HepG2 (cell line): ENCODE results near the gene FGL2. TPM values are rescaled to one million over a fixed set of nuclear protein-coding genes. Genes with fewer than 3 reads are reported as not detected.

Source experiments
- CBX1 ChIP-seq: IDR thresholded peaks from one replicate; pipeline ENCODE4 v1.6.1; 2016; ENCODE audit warnings: antibody characterized with exemption, low read depth
- ERF ChIP-seq: IDR thresholded peaks from 2 replicates; pipeline ENCODE4 v1.6.1; 2018; ENCODE audit warnings: missing biosample characterization, missing genetic modification reagents
- HES4 ChIP-seq: sonication (generic); formaldehyde crosslinking; IDR thresholded peaks from 2 replicates; pipeline ENCODE4 v1.9.0; 2021; ENCODE audit warnings: mild to moderate bottlenecking, missing genetic modification reagents, borderline replicate concordance
- KDM6A ChIP-seq: IDR thresholded peaks from 2 replicates; pipeline ENCODE4 v1.6.1; 2016; ENCODE audit warnings: low read depth
- KLF11 ChIP-seq: IDR thresholded peaks from 2 replicates; pipeline ENCODE4 v1.6.1; 2016; ENCODE audit warnings: missing compliant biosample characterization
- NR2F2 ChIP-seq: IDR thresholded peaks from 2 replicates; pipeline ENCODE4 v1.6.1; 2012; ENCODE audit warnings: low read depth, inconsistent platforms, borderline replicate concordance
- POGZ ChIP-seq: sonication (generic); formaldehyde crosslinking; IDR thresholded peaks from 2 replicates; pipeline ENCODE4 v1.4.0; 2020; ENCODE audit warnings: mild to moderate bottlenecking, missing genetic modification reagents
- RXRA ChIP-seq: sonication (generic); formaldehyde crosslinking; IDR thresholded peaks from 2 replicates; pipeline ENCODE4 v1.5.1; 2020; ENCODE audit warnings: missing genetic modification reagents
- SCMH1 ChIP-seq: sonication (generic); formaldehyde crosslinking; IDR thresholded peaks from 2 replicates; pipeline ENCODE4 v1.9.0; 2021; ENCODE audit warnings: missing genetic modification reagents, mild to moderate bottlenecking, borderline replicate concordance
- SNAI1 ChIP-seq: sonication (generic); formaldehyde crosslinking; IDR thresholded peaks from 2 replicates; pipeline ENCODE4 v1.5.0; 2020; ENCODE audit warnings: mild to moderate bottlenecking, missing genetic modification reagents, borderline replicate concordance
- SRSF9 ChIP-seq: fragments of 200-400 bp; formaldehyde crosslinking; IDR thresholded peaks from 2 replicates; pipeline ENCODE4 v1.6.1; 2018; ENCODE audit warnings: borderline replicate concordance, mild to moderate bottlenecking, low read depth, low read length; ENCODE audit not compliant: insufficient read depth, poor library complexity, severe bottlenecking
- ZNF205 ChIP-seq: IDR thresholded peaks from 2 replicates; pipeline ENCODE4 v1.6.1; 2018; ENCODE audit warnings: missing biosample characterization, missing genetic modification reagents
- ZSCAN29 ChIP-seq: sonication (generic); formaldehyde crosslinking; conservative IDR thresholded peaks from 2 replicates; pipeline ENCODE4 v1.4.0; 2020; ENCODE audit warnings: mild to moderate bottlenecking, missing genetic modification reagents
- polyA plus RNA-seq, 8 experiments: library from polyadenylated mRNA; depleted of rRNA in 3 of 8; stranded (reverse) in 7 of 8; unstranded in 1 of 8; fragments of >200 nt; fragmentation: Illumina TruSeq in 4 of 8; extraction: Trizol in 4 of 8; gene quantifications; 2 replicates each; pipeline versions ENCODE4 v1.2.1 to v1.2.3, GENCODE V29; 2011 to 2016; ENCODE audit warnings: low read depth in 4 of 8, missing spikeins in 1 of 8, mixed read lengths in 1 of 8; ENCODE audit not compliant: insufficient read depth in 1 of 8
- total RNA-seq, 5 experiments: library from RNA; depleted of rRNA; stranded (reverse); fragments of >200 nt; fragmentation: Illumina TruSeq; extraction: Trizol; gene quantifications; 2 replicates each; pipeline ENCODE4 v1.2.3, GENCODE V29; 2016; ENCODE audit warnings: low read depth in 1 of 5
- TF ChIP-seq, protein P1 (sequence below): sonication (generic); formaldehyde crosslinking; IDR thresholded peaks from 2 replicates; pipeline ENCODE4 v1.5.0; 2020; ENCODE audit warnings: mild to moderate bottlenecking, missing genetic modification reagents
- TF ChIP-seq, protein P2 (sequence below): sonication (generic); formaldehyde crosslinking; IDR thresholded peaks from 2 replicates; pipeline ENCODE4 v1.4.0; 2020; ENCODE audit warnings: mild to moderate bottlenecking, low read depth, missing genetic modification reagents
- TF ChIP-seq, protein P3 (sequence below): sonication (generic); formaldehyde crosslinking; IDR thresholded peaks from 2 replicates; pipeline ENCODE4 v1.5.1; 2020; ENCODE audit warnings: mild to moderate bottlenecking, missing genetic modification reagents, borderline replicate concordance
- TF ChIP-seq, protein P4 (sequence below): sonication (generic); formaldehyde crosslinking; IDR thresholded peaks from 2 replicates; pipeline ENCODE4 v1.4.0; 2020; ENCODE audit warnings: mild to moderate bottlenecking, missing genetic modification reagents

The FGL2 gene
- total and polyA plus RNA-seq, 2 of the 13 experiments (the other 11 are each of a cell fraction or from before 2014, with no cell fraction given) = 0.04 to 0.15 TPM

DNA sequence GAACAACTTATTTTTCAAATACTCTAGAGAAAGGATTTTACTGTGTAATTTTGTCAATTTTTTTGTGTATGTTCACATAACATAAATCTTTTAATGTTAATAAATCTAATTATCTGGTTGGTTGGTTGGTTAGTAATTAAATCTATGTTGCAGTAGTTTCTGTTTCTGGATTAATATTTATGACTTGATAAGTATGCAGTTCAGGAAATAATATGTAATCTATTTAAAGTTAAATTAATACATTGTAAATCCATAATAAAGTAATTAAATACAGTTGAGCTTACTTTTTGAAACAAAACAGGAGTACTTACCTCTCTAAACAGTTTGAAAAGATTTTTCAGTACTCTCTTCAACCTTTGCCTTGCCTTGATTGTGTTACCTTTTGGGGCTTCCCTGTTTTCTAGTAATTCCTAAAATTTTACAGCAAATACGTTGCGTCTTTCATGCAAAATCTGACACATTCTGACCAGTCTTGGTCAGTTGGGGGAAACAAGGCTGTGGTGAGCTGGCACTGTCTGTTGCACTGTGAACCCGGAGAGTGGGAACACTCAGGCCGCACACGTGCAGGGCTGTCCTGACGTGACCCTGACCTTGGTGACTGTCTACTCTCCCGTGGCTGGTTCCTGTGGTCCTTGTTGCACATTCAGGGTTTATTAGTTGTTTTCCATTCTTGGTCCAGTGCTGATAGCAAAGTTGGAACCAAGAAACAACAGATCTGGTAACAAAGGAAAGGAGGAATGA is 45.6 kb upstream of the FGL2 start (continued):
- TF ChIP-seq, protein P1, sequence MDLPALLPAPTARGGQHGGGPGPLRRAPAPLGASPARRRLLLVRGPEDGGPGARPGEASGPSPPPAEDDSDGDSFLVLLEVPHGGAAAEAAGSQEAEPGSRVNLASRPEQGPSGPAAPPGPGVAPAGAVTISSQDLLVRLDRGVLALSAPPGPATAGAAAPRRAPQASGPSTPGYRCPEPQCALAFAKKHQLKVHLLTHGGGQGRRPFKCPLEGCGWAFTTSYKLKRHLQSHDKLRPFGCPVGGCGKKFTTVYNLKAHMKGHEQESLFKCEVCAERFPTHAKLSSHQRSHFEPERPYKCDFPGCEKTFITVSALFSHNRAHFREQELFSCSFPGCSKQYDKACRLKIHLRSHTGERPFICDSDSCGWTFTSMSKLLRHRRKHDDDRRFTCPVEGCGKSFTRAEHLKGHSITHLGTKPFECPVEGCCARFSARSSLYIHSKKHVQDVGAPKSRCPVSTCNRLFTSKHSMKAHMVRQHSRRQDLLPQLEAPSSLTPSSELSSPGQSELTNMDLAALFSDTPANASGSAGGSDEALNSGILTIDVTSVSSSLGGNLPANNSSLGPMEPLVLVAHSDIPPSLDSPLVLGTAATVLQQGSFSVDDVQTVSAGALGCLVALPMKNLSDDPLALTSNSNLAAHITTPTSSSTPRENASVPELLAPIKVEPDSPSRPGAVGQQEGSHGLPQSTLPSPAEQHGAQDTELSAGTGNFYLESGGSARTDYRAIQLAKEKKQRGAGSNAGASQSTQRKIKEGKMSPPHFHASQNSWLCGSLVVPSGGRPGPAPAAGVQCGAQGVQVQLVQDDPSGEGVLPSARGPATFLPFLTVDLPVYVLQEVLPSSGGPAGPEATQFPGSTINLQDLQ = no peak
- TF ChIP-seq, protein P2, sequence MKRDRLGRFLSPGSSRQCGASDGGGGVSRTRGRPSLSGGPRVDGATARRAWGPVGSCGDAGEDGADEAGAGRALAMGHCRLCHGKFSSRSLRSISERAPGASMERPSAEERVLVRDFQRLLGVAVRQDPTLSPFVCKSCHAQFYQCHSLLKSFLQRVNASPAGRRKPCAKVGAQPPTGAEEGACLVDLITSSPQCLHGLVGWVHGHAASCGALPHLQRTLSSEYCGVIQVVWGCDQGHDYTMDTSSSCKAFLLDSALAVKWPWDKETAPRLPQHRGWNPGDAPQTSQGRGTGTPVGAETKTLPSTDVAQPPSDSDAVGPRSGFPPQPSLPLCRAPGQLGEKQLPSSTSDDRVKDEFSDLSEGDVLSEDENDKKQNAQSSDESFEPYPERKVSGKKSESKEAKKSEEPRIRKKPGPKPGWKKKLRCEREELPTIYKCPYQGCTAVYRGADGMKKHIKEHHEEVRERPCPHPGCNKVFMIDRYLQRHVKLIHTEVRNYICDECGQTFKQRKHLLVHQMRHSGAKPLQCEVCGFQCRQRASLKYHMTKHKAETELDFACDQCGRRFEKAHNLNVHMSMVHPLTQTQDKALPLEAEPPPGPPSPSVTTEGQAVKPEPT (CRISPR knock-in tag) = no peak
- TF ChIP-seq HES4 = 0 out of 2 replicates have a peak, but pooled peaks have one; percentile 28
- TF ChIP-seq NR2F2 = peak; percentile 63
- TF ChIP-seq CBX1 = no peak
- TF ChIP-seq SRSF9 = no peak
- TF ChIP-seq SCMH1 = no peak
- no peak for TF ChIP-seq ZSCAN29 (CRISPR knock-in tag)
- no peak for TF ChIP-seq SNAI1 (CRISPR knock-in tag)
- no peak for TF ChIP-seq KLF11 (CRISPR knock-in tag)
- peak; percentile 69 for TF ChIP-seq ZNF205
- TF ChIP-seq ERF (CRISPR knock-in tag) = peak; percentile 60; the same call in 1 of the 2 replicates
- TF ChIP-seq, protein P3, sequence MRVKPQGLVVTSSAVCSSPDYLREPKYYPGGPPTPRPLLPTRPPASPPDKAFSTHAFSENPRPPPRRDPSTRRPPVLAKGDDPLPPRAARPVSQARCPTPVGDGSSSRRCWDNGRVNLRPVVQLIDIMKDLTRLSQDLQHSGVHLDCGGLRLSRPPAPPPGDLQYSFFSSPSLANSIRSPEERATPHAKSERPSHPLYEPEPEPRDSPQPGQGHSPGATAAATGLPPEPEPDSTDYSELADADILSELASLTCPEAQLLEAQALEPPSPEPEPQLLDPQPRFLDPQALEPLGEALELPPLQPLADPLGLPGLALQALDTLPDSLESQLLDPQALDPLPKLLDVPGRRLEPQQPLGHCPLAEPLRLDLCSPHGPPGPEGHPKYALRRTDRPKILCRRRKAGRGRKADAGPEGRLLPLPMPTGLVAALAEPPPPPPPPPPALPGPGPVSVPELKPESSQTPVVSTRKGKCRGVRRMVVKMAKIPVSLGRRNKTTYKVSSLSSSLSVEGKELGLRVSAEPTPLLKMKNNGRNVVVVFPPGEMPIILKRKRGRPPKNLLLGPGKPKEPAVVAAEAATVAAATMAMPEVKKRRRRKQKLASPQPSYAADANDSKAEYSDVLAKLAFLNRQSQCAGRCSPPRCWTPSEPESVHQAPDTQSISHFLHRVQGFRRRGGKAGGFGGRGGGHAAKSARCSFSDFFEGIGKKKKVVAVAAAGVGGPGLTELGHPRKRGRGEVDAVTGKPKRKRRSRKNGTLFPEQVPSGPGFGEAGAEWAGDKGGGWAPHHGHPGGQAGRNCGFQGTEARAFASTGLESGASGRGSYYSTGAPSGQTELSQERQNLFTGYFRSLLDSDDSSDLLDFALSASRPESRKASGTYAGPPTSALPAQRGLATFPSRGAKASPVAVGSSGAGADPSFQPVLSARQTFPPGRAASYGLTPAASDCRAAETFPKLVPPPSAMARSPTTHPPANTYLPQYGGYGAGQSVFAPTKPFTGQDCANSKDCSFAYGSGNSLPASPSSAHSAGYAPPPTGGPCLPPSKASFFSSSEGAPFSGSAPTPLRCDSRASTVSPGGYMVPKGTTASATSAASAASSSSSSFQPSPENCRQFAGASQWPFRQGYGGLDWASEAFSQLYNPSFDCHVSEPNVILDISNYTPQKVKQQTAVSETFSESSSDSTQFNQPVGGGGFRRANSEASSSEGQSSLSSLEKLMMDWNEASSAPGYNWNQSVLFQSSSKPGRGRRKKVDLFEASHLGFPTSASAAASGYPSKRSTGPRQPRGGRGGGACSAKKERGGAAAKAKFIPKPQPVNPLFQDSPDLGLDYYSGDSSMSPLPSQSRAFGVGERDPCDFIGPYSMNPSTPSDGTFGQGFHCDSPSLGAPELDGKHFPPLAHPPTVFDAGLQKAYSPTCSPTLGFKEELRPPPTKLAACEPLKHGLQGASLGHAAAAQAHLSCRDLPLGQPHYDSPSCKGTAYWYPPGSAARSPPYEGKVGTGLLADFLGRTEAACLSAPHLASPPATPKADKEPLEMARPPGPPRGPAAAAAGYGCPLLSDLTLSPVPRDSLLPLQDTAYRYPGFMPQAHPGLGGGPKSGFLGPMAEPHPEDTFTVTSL = peak; percentile 64; the same call in 1 of the 2 replicates
- peak; percentile 99 for TF ChIP-seq RXRA (CRISPR knock-in tag)
- 0 out of 2 replicates have a peak, but pooled peaks have one; percentile 16 for TF ChIP-seq KDM6A
- TF ChIP-seq, protein P4, sequence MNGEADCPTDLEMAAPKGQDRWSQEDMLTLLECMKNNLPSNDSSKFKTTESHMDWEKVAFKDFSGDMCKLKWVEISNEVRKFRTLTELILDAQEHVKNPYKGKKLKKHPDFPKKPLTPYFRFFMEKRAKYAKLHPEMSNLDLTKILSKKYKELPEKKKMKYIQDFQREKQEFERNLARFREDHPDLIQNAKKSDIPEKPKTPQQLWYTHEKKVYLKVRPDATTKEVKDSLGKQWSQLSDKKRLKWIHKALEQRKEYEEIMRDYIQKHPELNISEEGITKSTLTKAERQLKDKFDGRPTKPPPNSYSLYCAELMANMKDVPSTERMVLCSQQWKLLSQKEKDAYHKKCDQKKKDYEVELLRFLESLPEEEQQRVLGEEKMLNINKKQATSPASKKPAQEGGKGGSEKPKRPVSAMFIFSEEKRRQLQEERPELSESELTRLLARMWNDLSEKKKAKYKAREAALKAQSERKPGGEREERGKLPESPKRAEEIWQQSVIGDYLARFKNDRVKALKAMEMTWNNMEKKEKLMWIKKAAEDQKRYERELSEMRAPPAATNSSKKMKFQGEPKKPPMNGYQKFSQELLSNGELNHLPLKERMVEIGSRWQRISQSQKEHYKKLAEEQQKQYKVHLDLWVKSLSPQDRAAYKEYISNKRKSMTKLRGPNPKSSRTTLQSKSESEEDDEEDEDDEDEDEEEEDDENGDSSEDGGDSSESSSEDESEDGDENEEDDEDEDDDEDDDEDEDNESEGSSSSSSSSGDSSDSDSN (CRISPR knock-in tag) = no peak
- TF ChIP-seq POGZ = peak; percentile 61; the same call in 1 of the 2 replicates
